Mesodermal cell (in vitro differentiated cells): Measurements from ENCODE around the gene SPTLC2.
"Not testable (repeated sequence)": the region's sequence is repeated elsewhere in the genome, so short reads cannot be mapped to it uniquely, and the experiment has no call there.

Experiments used
- H3K27ac ChIP-seq: 2 replicates; pipeline ENCODE4 v1.7.0; 2013; ENCODE audit warnings: mild to moderate bottlenecking, low read depth, low read length, moderate library complexity; ENCODE audit not compliant: severe bottlenecking
- H3K36me3 ChIP-seq: 2 replicates; pipeline ENCODE4 v1.7.1; 2013; ENCODE audit warnings: mild to moderate bottlenecking, low read length, moderate library complexity; ENCODE audit not compliant: control insufficient read depth, insufficient read depth
- H3K4me1 ChIP-seq: one replicate; pipeline ENCODE4 v1.7.1; 2013; ENCODE audit warnings: mild to moderate bottlenecking, low read length; ENCODE audit not compliant: insufficient read depth, control insufficient read depth, poor library complexity, severe bottlenecking
- H3K4me3 ChIP-seq: 2 replicates; pipeline ENCODE4 v1.7.0; 2013; ENCODE audit warnings: low read length, control low read depth, mild to moderate bottlenecking; ENCODE audit not compliant: insufficient read depth, poor library complexity, severe bottlenecking; ENCODE audit errors: extremely low read depth
- H3K9me3 ChIP-seq: 2 replicates; pipeline ENCODE4 v1.7.1; 2013; ENCODE audit warnings: mild to moderate bottlenecking, low read length, moderate library complexity; ENCODE audit not compliant: control insufficient read depth
- WGBS, 2 experiments: methylation state at CpG; one replicate each; pipeline ENCODE4 v1.1.5; 2013; ENCODE audit warnings: missing lambda C conversion rate in 2 of 2; ENCODE audit not compliant: insufficient coverage in 2 of 2; 5-methylcytosine and 5-hydroxymethylcytosine counted together

Gene SPTLC2

DNA sequence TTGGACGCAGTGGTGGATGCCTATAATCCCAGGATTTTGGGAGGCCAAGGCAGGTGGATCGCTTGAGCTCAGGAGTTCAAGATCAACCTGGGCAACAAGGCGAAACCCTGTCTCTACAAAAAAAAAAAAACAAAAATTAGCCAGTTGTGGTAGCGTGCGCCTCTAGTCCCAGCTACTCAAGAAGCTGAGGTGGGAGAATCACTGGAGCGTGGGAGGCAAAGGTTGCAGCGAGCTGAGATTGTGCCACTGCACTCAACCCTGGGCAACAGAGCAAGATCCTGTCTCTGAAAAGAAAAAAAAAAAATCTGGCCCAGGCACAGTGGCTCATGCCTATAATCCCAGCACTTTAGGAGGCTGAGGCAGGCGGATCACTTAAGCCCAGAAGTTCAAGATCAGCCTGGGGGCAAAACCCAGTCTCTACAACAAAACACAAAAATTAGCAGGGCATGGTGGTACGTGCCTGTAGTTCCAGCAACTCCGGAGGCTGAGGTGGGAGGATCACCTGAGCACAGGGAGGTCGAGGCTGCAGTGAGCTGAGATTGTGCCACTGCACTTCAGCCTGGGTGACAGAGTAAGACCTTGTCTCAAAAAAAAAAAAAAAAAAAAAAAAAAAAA lies 27.9 kb downstream of the SPTLC2 start:
- H3K27ac ChIP-seq, H3K4me3 ChIP-seq, H3K9me3 ChIP-seq, H3K4me1 ChIP-seq: not testable (repeated sequence)
- WGBS, 2 experiments, result 97% methylated on average over 9 of the region's 11 CpGs
- H3K36me3 ChIP-seq, result peaks cover 28% of the 10 kb centered on the region

DNA sequence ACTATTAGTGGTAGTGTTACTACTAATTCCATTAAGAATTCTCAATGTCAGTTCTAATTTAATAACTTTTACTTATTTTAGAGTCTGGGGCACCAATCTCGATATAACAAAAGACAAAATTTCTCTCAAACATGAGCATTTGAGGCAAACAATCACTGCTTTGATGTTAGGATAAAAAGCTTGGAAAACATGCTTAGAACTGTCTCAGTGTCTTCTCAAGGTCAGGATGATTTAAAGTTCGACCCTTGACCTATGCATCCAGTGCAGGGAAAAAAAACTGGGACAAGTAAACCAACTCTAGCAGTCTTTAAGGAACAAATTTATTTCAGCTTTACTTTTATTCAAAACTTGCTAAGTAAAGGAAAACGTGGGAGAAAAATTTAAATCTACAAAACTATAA lies 31.1 kb downstream of the SPTLC2 start:
- Histone ChIP-seq H3K9me3 (no peaks in the 10 kb centered on the region), H3K4me3 (no peak overlapping the region), H3K27ac (no peak overlapping the region), H3K36me3 (peaks cover 12% of the 10 kb centered on the region), H3K4me1 (peaks cover 9% of the 10 kb centered on the region)
- WGBS, 2 experiments, result 100% methylated on average over 1 of the region's 3 CpGs

DNA sequence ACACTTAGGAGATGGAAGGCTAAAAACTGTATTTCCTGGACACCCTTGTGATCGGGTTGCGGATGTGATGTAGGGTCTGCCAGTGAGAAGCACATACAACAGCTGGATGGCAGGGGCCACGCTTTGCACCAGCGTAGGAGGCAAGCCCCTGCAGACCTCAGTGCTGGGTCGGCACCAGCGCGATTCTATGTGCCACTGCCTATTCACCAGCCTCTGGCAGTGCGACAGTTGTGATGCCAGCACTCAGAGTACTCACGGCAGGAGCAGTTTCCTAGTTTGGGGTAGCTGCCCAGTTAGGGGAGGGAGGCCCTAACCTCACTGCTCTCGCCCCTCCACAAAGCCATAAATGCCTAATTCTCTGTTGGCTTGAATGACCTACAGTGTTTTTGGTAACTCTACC lies 31.6 kb downstream of the SPTLC2 start:
- Histone ChIP-seq H3K4me3 (no peak overlapping the region), H3K36me3 (peaks cover 8% of the 10 kb centered on the region)
- WGBS, 2 experiments, result 85 to 86% methylated on average over 7 to 10 of the region's 10 CpGs

DNA sequence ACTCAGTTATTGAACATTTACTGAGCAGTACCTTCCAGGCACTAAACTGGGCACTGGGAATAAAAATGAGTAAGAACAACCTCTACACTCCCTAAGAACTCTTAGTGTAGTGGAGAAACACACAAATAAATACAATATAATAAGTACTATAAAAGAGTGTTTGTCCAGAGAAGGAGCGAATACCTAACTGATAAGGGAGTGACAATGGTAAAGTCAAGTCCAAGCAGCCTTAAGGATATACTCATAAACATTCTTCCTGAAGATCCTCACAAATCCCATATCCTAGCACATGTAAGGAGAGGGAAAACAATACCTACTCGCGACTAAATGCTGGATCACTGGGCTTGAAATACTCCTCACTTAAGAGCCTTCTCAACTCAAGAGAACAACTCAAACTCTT lies 32.8 kb downstream of the SPTLC2 start:
- no peak overlapping the region for H3K27ac ChIP-seq
- no CpG with 5 or more reads among the region's 3 CpGs for WGBS, 2 experiments
- H3K36me3 ChIP-seq, result peaks cover 15% of the 10 kb centered on the region
- H3K9me3 ChIP-seq, result no peaks in the 10 kb centered on the region
- H3K4me3 ChIP-seq, result no peak overlapping the region
- H3K4me1 ChIP-seq, result peaks cover 9% of the 10 kb centered on the region

More for the DNA sequence above, 31.6 kb downstream of the SPTLC2 start:
- Histone ChIP-seq H3K4me1 (peaks cover 9% of the 10 kb centered on the region), H3K27ac (no peak overlapping the region), H3K9me3 (no peaks in the 10 kb centered on the region)

DNA sequence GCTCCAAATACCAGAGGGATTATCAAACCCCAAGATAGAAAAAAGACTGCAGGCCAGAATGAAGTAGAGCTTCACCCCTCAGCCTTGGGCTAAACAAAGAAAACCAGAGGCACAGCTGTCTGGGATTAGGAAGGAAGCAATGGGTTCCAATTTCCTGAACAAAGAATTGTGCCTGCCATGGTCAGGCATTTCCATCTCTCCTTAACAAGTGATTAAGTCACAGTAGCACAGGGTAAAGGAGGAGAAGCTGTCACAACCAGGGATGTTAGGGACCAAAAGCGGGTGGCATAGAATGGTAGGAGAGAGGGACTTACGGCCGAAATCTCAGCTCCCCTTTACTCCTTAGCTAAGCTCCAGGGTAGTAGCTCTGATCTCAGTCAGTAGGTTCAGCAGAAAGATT lies 33.9 kb downstream of the SPTLC2 start:
- Histone ChIP-seq H3K9me3 (no peaks in the 10 kb centered on the region), H3K4me3 (no peak overlapping the region), H3K27ac (peak overlapping the region; percentile 24), H3K36me3 (peaks cover 17% of the 10 kb centered on the region), H3K4me1 (peaks cover 9% of the 10 kb centered on the region)
- 100% methylated on average over 2 to 3 of the region's 3 CpGs for WGBS, 2 experiments

DNA sequence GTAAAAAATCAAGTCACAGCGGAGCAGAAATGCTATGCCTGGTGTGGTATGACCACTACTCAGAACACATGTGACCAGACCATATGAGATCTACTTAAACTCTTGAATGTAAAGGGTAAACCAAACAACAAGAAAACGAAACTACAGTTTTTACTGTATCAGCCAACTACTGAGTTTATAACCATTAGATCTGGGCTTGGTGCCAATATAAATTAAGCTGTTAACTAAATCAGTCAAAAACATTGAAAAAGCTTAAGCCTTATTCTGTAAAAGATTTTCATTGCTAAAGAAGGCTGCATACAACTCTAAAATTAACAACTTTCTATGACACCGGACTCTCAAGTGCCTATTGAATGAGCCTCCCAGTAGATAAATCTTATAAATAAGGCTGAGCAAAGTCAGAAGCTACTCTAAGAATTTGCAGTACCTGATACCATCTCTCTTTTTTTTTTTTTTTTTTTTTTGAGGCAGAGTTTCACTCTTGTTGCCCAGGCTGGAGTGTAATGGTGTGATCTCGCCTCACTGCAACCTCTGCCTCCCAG lies 35.4 kb downstream of the SPTLC2 start:
- no peaks in the 10 kb centered on the region for H3K9me3 ChIP-seq
- no CpG with 5 or more reads among the region's 4 CpGs for WGBS, 2 experiments
- peaks cover 29% of the 10 kb centered on the region for H3K36me3 ChIP-seq
- H3K27ac ChIP-seq, result no peak overlapping the region
- peaks cover 9% of the 10 kb centered on the region for H3K4me1 ChIP-seq
- no peak overlapping the region for H3K4me3 ChIP-seq

DNA sequence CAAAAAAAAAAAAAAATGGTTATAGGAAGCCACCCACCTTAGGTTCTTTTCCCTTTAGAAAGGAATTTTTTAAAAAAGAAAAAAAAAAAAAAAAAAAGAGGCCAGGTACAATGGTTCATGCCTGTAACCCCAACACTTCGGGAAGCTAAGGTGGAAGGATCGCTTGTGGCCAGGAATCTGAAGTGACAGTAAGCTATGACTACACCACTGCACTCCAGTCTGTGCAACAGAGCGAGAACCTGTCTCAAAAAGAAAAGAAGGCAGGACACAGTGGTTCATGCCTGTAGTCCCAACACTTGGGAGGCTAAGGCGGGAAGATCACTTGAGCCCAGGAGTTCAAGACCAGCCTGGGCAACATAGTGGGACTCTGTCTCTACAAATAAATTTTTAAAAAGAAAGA lies 36.0 kb downstream of the SPTLC2 start:
- Histone ChIP-seq H3K36me3 (peaks cover 34% of the 10 kb centered on the region), H3K27ac (no peak overlapping the region), H3K4me3 (no peak overlapping the region), H3K4me1 (peaks cover 9% of the 10 kb centered on the region), H3K9me3 (no peaks in the 10 kb centered on the region)
- WGBS, 2 experiments, result 96 to 100% methylated on average over 3 of the region's 4 CpGs

DNA sequence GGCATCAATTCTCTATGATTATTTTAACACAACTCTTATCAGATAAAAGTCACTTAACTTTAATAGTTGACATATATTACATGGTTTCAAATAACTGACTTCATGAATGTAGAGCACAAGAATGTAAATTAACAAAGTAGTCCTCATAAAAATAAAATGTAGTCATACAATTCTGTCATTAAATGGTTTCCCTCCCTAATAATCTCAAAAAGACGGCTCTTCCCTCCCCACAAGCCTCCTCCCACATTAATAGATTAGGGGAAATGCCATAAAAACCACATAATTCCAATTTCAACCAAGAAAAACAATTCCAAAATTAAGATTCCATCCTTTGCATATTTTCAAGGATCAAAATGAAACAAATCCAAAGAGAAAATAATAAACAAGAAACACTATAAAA lies 36.7 kb downstream of the SPTLC2 start:
- peaks cover 41% of the 10 kb centered on the region for H3K36me3 ChIP-seq
- H3K4me1 ChIP-seq, result peaks cover 14% of the 10 kb centered on the region
- 100% methylated on average over 1 of the region's 1 CpG; no CpG with 5 or more reads in 1 of the 2 experiments for WGBS, 2 experiments
- H3K9me3 ChIP-seq, result no peaks in the 10 kb centered on the region
- no peak overlapping the region for H3K27ac ChIP-seq
- H3K4me3 ChIP-seq, result no peak overlapping the region

DNA sequence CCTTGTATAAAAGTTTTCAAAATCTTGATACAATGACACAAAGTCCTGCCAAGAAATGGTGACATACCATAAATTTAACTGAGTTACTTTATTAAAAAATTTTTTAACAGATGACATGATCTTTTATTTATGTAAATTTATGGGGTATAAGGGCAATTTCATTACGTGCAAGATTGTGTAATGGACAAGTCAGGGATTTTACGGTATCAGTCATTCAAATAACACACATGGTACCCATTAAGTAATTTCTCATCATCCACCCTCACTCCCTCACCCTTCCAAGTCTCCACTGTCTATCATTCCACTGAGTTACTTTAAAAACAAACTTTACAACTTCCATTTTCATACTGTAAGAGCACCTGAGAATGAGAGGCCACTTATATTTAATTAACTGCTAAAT lies 37.4 kb downstream of the SPTLC2 start:
- Histone ChIP-seq H3K4me3 (no peak overlapping the region), H3K36me3 (peaks cover 47% of the 10 kb centered on the region), H3K4me1 (peaks cover 14% of the 10 kb centered on the region), H3K9me3 (no peaks in the 10 kb centered on the region), H3K27ac (no peak overlapping the region)
- WGBS, 2 experiments, result 88 to 100% methylated on average over 1 of the region's 2 CpGs

DNA sequence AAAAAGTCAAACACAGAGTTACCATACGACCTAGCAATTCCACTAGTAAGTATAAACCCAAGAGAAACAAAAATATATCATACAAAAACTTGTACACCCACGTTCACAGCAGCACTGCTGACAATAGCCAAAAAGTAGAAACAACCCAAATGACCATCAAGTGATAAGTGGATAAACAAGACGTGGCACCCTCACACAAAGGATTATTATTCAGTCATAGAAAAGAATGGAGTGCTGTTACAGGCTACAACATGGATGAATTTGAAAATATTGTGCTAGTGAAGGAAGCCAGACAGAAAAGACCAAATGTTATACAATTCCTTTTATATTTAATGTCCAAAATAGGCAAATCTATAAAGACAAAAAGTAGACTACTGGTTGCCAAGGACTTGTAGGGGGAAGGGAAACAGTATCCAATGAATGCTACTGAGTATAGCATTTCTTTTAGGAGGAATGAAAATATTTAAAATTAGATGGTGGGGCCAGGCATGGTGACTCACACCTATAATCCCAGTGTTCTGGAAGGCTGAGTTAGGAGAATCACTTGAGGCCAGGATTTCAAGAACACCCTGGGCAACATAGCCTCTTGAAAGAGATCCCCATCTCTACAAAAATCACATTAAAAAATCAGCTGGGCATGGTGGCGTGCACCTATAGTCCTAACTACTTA lies 41.9 kb downstream of the SPTLC2 start:
- Histone ChIP-seq H3K36me3 (peaks cover 80% of the 10 kb centered on the region), H3K9me3 (no peaks in the 10 kb centered on the region), H3K4me1 (peaks cover 5% of the 10 kb centered on the region), H3K4me3 (no peak overlapping the region), H3K27ac (no peak overlapping the region)
- 50% methylated on average over 2 of the region's 4 CpGs; no CpG with 5 or more reads in 1 of the 2 experiments for WGBS, 2 experiments

DNA sequence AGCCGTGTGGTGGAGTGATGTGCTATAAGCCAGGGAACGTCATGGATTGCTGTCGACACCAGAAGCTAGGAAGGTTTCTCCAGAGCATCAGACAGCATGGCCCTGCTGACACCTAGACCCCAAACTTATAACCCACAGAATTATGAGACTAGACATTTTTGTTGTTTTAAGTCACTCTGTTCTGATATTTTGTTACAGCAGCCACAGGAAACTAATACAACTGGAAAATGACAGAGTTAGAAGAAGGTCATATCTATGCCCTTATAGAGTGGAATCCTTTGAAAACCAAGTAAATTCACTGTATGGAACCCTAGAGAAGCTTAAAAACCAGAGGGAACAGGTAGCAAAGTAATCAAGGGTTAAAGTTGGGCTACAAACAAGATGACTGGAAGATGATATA lies 42.5 kb downstream of the SPTLC2 start:
- H3K9me3 ChIP-seq, result no peaks in the 10 kb centered on the region
- peaks cover 5% of the 10 kb centered on the region for H3K4me1 ChIP-seq
- H3K27ac ChIP-seq, result no peak overlapping the region
- no peak overlapping the region for H3K4me3 ChIP-seq
- H3K36me3 ChIP-seq, result peaks cover 81% of the 10 kb centered on the region
- WGBS, 2 experiments, result 94 to 100% methylated on average over 1 to 3 of the region's 3 CpGs
